Caco-2 (cell line): ENCODE data around the gene HIVEP1. TPM values are rescaled to one million over a fixed set of nuclear protein-coding genes. Genes with fewer than 3 reads are reported as not detected.

Experiments used
- BruUV-seq: library from RNA; stranded (reverse); fragments of 400-500 nt; replicated peaks from 2 replicates; lab custom pipeline; 2021; lab: Mats Ljungman, UMichigan
- CTCF ChIA-PET: fragments of 300-600 bp; sonication (Branson Sonifier 250); formaldehyde crosslinking; loops from one replicate; lab custom pipeline; 2022; ENCODE audit warnings: antibody characterized with exemption; lab: Charles Lee
- POLR2A ChIA-PET: fragments of 300-600 bp; sonication (Branson Sonifier 250); formaldehyde crosslinking; loops from one replicate; lab custom pipeline; 2022; ENCODE audit warnings: antibody characterized with exemption; lab: Charles Lee
- DNase-seq, 2 experiments: peaks; one replicate each; pipeline versions ENCODE4 v3.0.0 to v3.0.0-alpha.2; 2020 to 2022
- H3K27me3 ChIP-seq: replicated peaks from 2 replicates; pipeline ENCODE4 v1.6.0; 2011; ENCODE audit warnings: low read length; ENCODE audit not compliant: control insufficient read depth, insufficient read depth
- H3K36me3 ChIP-seq: 2 replicates; pipeline ENCODE4 v1.5.1; 2011; ENCODE audit warnings: low read length; ENCODE audit not compliant: control insufficient read depth, insufficient read depth
- H3K4me1 ChIP-seq: fragments of 250-450 bp; sonication (Bioruptor Pico); 2 replicates; pipeline ENCODE4 v1.5.1; 2020; ENCODE audit warnings: mild to moderate bottlenecking
- H3K4me3 ChIP-seq: 2 replicates; pipeline ENCODE4 v1.5.1; 2011; ENCODE audit warnings: low read depth, mild to moderate bottlenecking, control low read depth, low read length
- H3K9me3 ChIP-seq: fragments of 250-450 bp; sonication (Bioruptor Pico); 2 replicates; pipeline ENCODE4 v1.5.1; 2020; ENCODE audit warnings: mild to moderate bottlenecking, moderate library complexity
- H3K27ac Mint-ChIP-seq: one replicate; pipeline ENCODE4 v1.8.0; 2022; ENCODE audit warnings: mixed read lengths; ENCODE audit not compliant: unreplicated experiment
- H3K27me3 Mint-ChIP-seq: one replicate; pipeline ENCODE4 v1.8.0; 2022; ENCODE audit warnings: mixed read lengths; ENCODE audit not compliant: insufficient read depth, unreplicated experiment
- H3K36me3 Mint-ChIP-seq: one replicate; pipeline ENCODE4 v1.8.0; 2022; ENCODE audit warnings: mild to moderate bottlenecking, mixed read lengths; ENCODE audit not compliant: insufficient read depth, unreplicated experiment
- H3K4me1 Mint-ChIP-seq: one replicate; pipeline ENCODE4 v1.8.0; 2022; ENCODE audit warnings: low read depth, mixed read lengths; ENCODE audit not compliant: unreplicated experiment
- H3K4me3 Mint-ChIP-seq: one replicate; pipeline ENCODE4 v1.8.0; 2022; ENCODE audit warnings: mild to moderate bottlenecking, moderate library complexity, mixed read lengths; ENCODE audit not compliant: unreplicated experiment
- H3K9me3 Mint-ChIP-seq: one replicate; pipeline ENCODE4 v1.8.0; 2022; ENCODE audit warnings: mixed read lengths; ENCODE audit not compliant: unreplicated experiment
- intact Hi-C: fragments of 100-400 bp; cut with micrococcal nuclease; formaldehyde crosslinking; loops from one replicate; pipeline ENCODE4 v1.10.0; 2022; ENCODE audit not compliant: unreplicated experiment
- total RNA-seq: library from RNA; stranded (reverse); gene quantifications from 2 replicates; pipeline ENCODE4 v1.2.3, GENCODE V29; 2022
- TF ChIP-seq, protein P1 (sequence below), 2 experiments: fragments of 200-600 bp in 1 of 2; IDR thresholded peaks; 1 replicate in 1 of 2; 2 replicates in 1 of 2; pipeline versions ENCODE4 v1.5.1 to v1.8.0; 2011 to 2022; ENCODE audit warnings: antibody characterized with exemption in 1 of 2, control low read depth in 1 of 2, inconsistent platforms in 1 of 2, low read depth in 1 of 2, low read length in 1 of 2, mild to moderate bottlenecking in 1 of 2, moderate library complexity in 1 of 2; ENCODE audit not compliant: insufficient read depth in 1 of 2, severe bottlenecking in 1 of 2, unreplicated experiment in 1 of 2

Gene HIVEP1
- total RNA-seq, 1 experiment from 2014 or later: 22.8 TPM

DNA sequence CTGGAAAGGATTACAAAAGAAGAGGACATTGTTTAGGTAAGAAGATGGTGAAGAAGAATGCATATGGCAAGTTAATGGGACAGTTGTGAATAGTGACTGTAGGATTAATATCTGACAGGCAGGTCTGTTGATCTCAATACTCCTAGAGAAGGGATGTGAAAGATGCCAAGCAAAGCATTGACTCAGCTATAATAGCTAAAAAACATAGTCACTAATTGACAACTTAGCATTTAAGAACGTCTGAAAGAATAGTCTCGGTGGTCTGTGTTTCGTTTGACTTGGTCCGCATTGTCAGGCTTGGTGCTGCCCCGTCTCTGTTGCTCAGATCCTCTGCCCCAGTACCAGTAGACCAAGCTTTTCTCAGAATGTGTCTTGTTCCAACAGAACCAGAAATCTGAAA is 65.9 kb downstream of the HIVEP1 start:
- no TSS peak for BruUV-seq
- no peak overlapping the region for H3K27ac Mint-ChIP-seq
- peaks cover 7% of the 10 kb centered on the region for H3K4me1 Mint-ChIP-seq
- no peak overlapping the region for H3K4me3 Mint-ChIP-seq
- H3K36me3 Mint-ChIP-seq: no peaks in the 10 kb centered on the region
- TF ChIP-seq, protein P1, sequence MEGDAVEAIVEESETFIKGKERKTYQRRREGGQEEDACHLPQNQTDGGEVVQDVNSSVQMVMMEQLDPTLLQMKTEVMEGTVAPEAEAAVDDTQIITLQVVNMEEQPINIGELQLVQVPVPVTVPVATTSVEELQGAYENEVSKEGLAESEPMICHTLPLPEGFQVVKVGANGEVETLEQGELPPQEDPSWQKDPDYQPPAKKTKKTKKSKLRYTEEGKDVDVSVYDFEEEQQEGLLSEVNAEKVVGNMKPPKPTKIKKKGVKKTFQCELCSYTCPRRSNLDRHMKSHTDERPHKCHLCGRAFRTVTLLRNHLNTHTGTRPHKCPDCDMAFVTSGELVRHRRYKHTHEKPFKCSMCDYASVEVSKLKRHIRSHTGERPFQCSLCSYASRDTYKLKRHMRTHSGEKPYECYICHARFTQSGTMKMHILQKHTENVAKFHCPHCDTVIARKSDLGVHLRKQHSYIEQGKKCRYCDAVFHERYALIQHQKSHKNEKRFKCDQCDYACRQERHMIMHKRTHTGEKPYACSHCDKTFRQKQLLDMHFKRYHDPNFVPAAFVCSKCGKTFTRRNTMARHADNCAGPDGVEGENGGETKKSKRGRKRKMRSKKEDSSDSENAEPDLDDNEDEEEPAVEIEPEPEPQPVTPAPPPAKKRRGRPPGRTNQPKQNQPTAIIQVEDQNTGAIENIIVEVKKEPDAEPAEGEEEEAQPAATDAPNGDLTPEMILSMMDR (IDR thresholded peaks at IDR 0.05; ENCODE audit: insufficient read depth in 1 of 2, low read depth in 1 of 2, low read length in 1 of 2, severe bottlenecking in 1 of 2, unreplicated experiment in 1 of 2): no peak
- H3K27me3 Mint-ChIP-seq: no peaks in the 10 kb centered on the region
- H3K9me3 Mint-ChIP-seq: no peaks in the 10 kb centered on the region
- intact Hi-C loops: no loop called here
- DNase-seq: no peak
- ChIA-PET POLR2A (no interaction called here), CTCF (no interaction called here)
- Histone ChIP-seq H3K36me3 (no peaks in the 10 kb centered on the region), H3K9me3 (no peaks in the 10 kb centered on the region), H3K27me3 (no peaks in the 10 kb centered on the region), H3K4me3 (no peak overlapping the region), H3K4me1 (no peaks in the 10 kb centered on the region)

DNA sequence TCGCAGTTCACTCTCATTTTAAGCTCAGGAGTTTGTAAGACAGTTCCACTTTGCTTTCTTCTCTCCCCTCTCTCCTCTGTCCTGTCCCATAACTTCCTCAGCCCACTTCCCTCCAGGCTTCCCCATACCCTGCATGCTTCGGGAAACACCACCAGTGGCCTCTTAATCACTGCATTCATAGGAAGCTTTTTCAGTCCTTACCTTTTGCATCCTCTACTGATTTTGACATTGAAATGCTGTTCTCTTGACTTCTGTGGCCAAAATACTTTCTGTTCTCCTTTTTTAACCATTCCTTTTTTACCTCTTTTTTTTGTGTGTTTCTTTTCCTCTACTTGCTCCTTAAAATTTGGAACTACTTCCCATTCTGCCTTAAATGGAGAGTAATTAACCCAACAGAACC is 69.7 kb downstream of the HIVEP1 start:
- Mint-ChIP-seq H3K27me3 (no peaks in the 10 kb centered on the region), H3K36me3 (no peaks in the 10 kb centered on the region), H3K4me3 (no peak overlapping the region), H3K4me1 (peaks cover 7% of the 10 kb centered on the region), H3K27ac (no peak overlapping the region), H3K9me3 (no peaks in the 10 kb centered on the region)
- Histone ChIP-seq H3K27me3 (no peaks in the 10 kb centered on the region), H3K9me3 (no peaks in the 10 kb centered on the region), H3K4me3 (no peak overlapping the region), H3K36me3 (no peaks in the 10 kb centered on the region), H3K4me1 (no peaks in the 10 kb centered on the region)
- no peak for DNase-seq
- intact Hi-C loops: no loop called here
- ChIA-PET POLR2A (no interaction called here), CTCF (no interaction called here)
- TF ChIP-seq, protein P1 (IDR thresholded peaks at IDR 0.05; ENCODE audit: insufficient read depth in 1 of 2, low read depth in 1 of 2, low read length in 1 of 2, severe bottlenecking in 1 of 2, unreplicated experiment in 1 of 2): no peak
- BruUV-seq: no TSS peak

DNA sequence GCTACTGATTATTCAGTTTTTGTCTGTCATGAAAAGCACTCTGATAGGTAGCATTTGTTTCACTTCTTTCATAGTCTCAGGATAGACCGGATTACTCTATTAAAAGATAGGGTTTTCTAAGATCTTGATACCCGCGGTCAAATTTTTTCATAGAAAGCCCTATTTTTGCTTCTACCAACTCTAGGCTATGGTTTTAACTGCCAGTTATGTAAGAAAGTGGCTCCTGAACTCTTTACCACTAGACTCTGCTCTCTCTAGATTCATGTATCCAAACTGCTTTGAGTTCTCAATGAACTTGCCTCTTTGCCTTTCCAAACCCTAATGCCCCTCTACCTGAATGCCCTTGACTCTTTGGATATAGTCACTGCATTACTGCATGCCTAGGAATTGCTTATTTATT is 70.3 kb downstream of the HIVEP1 start:
- Histone ChIP-seq H3K36me3 (no peaks in the 10 kb centered on the region), H3K9me3 (no peaks in the 10 kb centered on the region), H3K4me3 (no peak overlapping the region), H3K4me1 (no peaks in the 10 kb centered on the region), H3K27me3 (no peaks in the 10 kb centered on the region)
- intact Hi-C loops: no loop called here
- TF ChIP-seq, protein P1 (IDR thresholded peaks at IDR 0.05; ENCODE audit: insufficient read depth in 1 of 2, low read depth in 1 of 2, low read length in 1 of 2, severe bottlenecking in 1 of 2, unreplicated experiment in 1 of 2): no peak
- H3K27me3 Mint-ChIP-seq: no peaks in the 10 kb centered on the region
- CTCF ChIA-PET: no interaction called here
- no peak overlapping the region for H3K27ac Mint-ChIP-seq
- H3K9me3 Mint-ChIP-seq: no peaks in the 10 kb centered on the region
- DNase-seq: no peak
- H3K4me3 Mint-ChIP-seq: no peak overlapping the region
- no peaks in the 10 kb centered on the region for H3K36me3 Mint-ChIP-seq
- peaks cover 7% of the 10 kb centered on the region for H3K4me1 Mint-ChIP-seq
- BruUV-seq: no TSS peak
- POLR2A ChIA-PET: no interaction called here
